ENCODE measurements around the gene ILKAP.

DNA sequence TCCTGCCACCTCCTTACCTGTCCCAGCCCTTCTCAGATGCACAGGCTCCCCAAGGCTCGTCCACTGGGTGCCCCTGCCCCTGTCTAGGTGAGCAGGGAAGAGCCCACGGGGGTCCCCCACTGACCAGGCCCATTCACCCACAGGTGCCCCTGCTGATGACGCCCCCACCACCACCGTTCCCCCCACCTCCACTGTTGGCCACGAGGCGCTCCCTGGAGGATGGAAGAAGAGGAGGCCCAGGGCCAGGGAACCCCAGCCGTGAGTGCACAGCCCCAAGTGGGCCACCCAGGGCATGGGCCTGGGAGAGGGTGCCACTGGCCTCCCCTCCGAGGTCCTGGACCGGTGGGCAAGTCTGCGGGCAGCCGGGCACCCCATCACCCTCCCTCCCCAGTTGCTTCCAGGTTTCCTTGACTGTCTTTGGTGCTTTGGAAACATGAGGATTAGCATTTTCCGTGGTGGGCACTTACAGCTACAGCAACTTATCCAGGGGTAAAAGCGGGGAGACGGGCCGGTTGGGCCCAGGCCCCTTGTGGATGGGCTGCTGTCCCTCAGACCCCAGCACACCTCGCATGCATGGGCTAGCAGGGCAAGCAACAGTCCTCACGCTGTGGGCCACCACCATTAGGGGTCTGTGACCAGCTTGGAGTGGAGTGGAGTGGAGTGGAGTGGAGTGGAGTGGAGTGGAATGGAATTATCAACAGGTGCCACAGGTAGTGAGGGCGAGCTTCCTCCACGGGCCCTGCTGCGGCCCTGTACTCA, 78.2 kb downstream of the ILKAP start:
- TF ChIP-seq, protein P1, sequence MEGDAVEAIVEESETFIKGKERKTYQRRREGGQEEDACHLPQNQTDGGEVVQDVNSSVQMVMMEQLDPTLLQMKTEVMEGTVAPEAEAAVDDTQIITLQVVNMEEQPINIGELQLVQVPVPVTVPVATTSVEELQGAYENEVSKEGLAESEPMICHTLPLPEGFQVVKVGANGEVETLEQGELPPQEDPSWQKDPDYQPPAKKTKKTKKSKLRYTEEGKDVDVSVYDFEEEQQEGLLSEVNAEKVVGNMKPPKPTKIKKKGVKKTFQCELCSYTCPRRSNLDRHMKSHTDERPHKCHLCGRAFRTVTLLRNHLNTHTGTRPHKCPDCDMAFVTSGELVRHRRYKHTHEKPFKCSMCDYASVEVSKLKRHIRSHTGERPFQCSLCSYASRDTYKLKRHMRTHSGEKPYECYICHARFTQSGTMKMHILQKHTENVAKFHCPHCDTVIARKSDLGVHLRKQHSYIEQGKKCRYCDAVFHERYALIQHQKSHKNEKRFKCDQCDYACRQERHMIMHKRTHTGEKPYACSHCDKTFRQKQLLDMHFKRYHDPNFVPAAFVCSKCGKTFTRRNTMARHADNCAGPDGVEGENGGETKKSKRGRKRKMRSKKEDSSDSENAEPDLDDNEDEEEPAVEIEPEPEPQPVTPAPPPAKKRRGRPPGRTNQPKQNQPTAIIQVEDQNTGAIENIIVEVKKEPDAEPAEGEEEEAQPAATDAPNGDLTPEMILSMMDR (IDR thresholded peaks at IDR 0.05): no peak
- no peak for TF ChIP-seq POLR2A (IDR thresholded peaks at IDR 0.05)
